ENCODE results near the gene ACCS.

The ACCS gene

GRCh38 chr11:44043157-44043556 lies 22.9 kb upstream of the ACCS start:
- no peak for DNase-seq

- no peak for DNase-seq
Measured at GRCh38 chr11:44046182-44046581, 19.9 kb upstream of the ACCS start.

- DNase-seq, result no peak
Measured at GRCh38 chr11:44047298-44047697, 18.8 kb upstream of the ACCS start.

- no peak for DNase-seq
Measured at GRCh38 chr11:44047931-44048431, 18.1 kb upstream of the ACCS start, which contains the start of gene ACCSL. Gene ACCSL, plus strand, starts transcription at chr11:44047981. Its CDS starts 56 bp downstream, at chr11:44048037.

GRCh38 chr11:44049832-44050231 lies 16.2 kb upstream of the ACCS start:
- DNase-seq, result no peak

GRCh38 chr11:44051171-44051570 lies 14.9 kb upstream of the ACCS start:
- no peak for DNase-seq

- no peak for DNase-seq
Measured at GRCh38 chr11:44057340-44057739, 8.7 kb upstream of the ACCS start.

- DNase-seq, result no peak
Measured at GRCh38 chr11:44058275-44058674, 7.8 kb upstream of the ACCS start.

- no peak for DNase-seq
Measured at GRCh38 chr11:44065161-44065661, 859 bp upstream of the ACCS start.

GRCh38 chr11:44066732-44067141 lies 667 bp downstream of the ACCS start:
- no peak for DNase-seq

- DNase-seq, result no peak
Measured at GRCh38 chr11:44067266-44067665, 1.2 kb downstream of the ACCS start.

- DNase-seq, result no peak
Measured at GRCh38 chr11:44068180-44068579, 2.1 kb downstream of the ACCS start.

GRCh38 chr11:44071157-44071556 lies 5.1 kb downstream of the ACCS start:
- no peak for DNase-seq

- DNase-seq, result no peak
Measured at GRCh38 chr11:44072757-44073658, 6.9 kb downstream of the ACCS start.

GRCh38 chr11:44078794-44079193 lies 12.7 kb downstream of the ACCS start:
- no peak for DNase-seq

GRCh38 chr11:44079376-44079775 lies 13.3 kb downstream of the ACCS start:
- DNase-seq, result no peak

- DNase-seq, result no peak
Measured at GRCh38 chr11:44080951-44081350, 14.9 kb downstream of the ACCS start.

- DNase-seq, result no peak
Measured at GRCh38 chr11:44082645-44083044, 16.6 kb downstream of the ACCS start.

- no peak for DNase-seq
Measured at GRCh38 chr11:44083433-44083832, 17.4 kb downstream of the ACCS start.

- DNase-seq, result no peak
Measured at GRCh38 chr11:44083906-44084305, 17.8 kb downstream of the ACCS start.

GRCh38 chr11:44085330-44085729 lies 19.3 kb downstream of the ACCS start:
- no peak for DNase-seq

- DNase-seq, result no peak
Measured at GRCh38 chr11:44088377-44088776, 22.3 kb downstream of the ACCS start.

GRCh38 chr11:44088871-44089270 lies 22.8 kb downstream of the ACCS start:
- no peak for DNase-seq

GRCh38 chr11:44090539-44090938 lies 24.5 kb downstream of the ACCS start:
- DNase-seq, result no peak
